ENCODE results near the gene SCO2. TPM values are rescaled to one million over a fixed set of nuclear protein-coding genes. Genes with fewer than 3 reads are reported as not detected.

Gene SCO2
- total and polyA plus RNA-seq, 4 donors, result 0.37 to 9.3 (median 6.1) TPM

DNA sequence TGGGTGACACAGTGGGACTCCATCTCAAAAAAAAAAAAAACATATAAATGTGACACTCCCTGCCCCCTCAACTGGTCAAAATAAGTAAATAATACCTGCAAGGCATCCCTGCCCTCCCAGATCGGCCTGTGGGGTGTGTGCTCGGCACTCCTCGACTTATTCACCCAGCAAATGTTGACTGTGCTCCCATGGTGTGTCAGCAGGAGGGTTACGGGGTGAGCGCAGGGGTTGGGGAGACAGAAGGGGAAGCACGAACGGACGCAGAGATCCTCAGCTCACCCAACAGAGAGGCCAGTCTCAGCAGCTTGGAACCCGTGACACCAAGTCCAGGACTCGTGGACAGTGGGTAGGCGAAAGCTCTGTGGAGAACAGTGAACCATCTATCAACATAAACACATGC is 45.7 kb downstream of the SCO2 start:
- Histone ChIP-seq H3K27me3 (ENCODE audit: control insufficient read depth in 3 of 3, insufficient read depth in 3 of 3, low read length in 2 of 3) (peaks cover 0 to 34% (median 20%) of the 10 kb centered on the region in 3 donors), H3K9me3 (ENCODE audit: control insufficient read depth in 4 of 4, insufficient read depth in 3 of 4, low read length in 3 of 4) (no peaks in the 10 kb centered on the region), H3K9ac (ENCODE audit: insufficient read depth in 1 of 2, low read length in 2 of 2) (no peak overlapping the region), H3K4me3 (no peak overlapping the region), H3K27ac (ENCODE audit: low read depth in 1 of 2, low read length in 1 of 2) (no peak overlapping the region), H3K4me1 (ENCODE audit: control insufficient read depth in 5 of 5, insufficient read depth in 5 of 5, low read length in 5 of 5) (peaks cover 0 to 11% (median 4%) of the 10 kb centered on the region in 5 donors), H3K36me3 (ENCODE audit: control insufficient read depth in 4 of 4, insufficient read depth in 4 of 4, low read length in 4 of 4) (no peaks in the 10 kb centered on the region)
- ATAC-seq (ENCODE audit: insufficient read depth, low FRiP score) (no peak), DNase-seq (no peak)
- WGBS, 2 donors, result 64 to 68% methylated on average over 11 of the region's 11 CpGs
- TF ChIP-seq, protein P1, sequence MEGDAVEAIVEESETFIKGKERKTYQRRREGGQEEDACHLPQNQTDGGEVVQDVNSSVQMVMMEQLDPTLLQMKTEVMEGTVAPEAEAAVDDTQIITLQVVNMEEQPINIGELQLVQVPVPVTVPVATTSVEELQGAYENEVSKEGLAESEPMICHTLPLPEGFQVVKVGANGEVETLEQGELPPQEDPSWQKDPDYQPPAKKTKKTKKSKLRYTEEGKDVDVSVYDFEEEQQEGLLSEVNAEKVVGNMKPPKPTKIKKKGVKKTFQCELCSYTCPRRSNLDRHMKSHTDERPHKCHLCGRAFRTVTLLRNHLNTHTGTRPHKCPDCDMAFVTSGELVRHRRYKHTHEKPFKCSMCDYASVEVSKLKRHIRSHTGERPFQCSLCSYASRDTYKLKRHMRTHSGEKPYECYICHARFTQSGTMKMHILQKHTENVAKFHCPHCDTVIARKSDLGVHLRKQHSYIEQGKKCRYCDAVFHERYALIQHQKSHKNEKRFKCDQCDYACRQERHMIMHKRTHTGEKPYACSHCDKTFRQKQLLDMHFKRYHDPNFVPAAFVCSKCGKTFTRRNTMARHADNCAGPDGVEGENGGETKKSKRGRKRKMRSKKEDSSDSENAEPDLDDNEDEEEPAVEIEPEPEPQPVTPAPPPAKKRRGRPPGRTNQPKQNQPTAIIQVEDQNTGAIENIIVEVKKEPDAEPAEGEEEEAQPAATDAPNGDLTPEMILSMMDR (IDR thresholded peaks at IDR 0.05; ENCODE audit: control extremely low read depth, extremely low read depth), result no peak

DNA sequence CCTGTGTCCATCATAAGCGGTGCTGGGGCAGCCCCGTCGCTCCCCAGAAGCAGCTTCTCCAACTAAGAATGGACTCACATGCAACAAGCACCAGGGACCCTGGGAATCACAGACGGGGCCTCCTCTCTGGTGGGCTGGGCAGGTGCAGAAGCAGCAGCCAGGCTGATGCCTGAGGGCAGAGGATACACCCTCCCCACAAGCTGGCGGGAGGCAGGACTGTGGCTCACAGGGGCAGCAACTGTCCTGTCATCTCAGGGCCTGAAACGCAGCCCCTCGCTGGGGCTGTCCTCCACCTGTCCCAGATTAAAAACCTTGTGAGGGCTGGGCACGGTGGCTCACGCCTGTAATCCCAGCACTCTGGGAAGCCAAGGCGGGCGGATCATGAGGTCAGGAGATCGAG is 47.5 kb downstream of the SCO2 start:
- Histone ChIP-seq H3K36me3 (ENCODE audit: control insufficient read depth in 4 of 4, insufficient read depth in 4 of 4, low read length in 4 of 4) (no peaks in the 10 kb centered on the region), H3K4me3 (no peak overlapping the region), H3K27ac (ENCODE audit: low read depth in 1 of 2, low read length in 1 of 2) (no peak overlapping the region), H3K4me1 (ENCODE audit: control insufficient read depth in 5 of 5, insufficient read depth in 5 of 5, low read length in 5 of 5) (peaks cover 8 to 23% (median 10%) of the 10 kb centered on the region in 5 donors), H3K9me3 (ENCODE audit: control insufficient read depth in 4 of 4, insufficient read depth in 3 of 4, low read length in 3 of 4) (no peaks in the 10 kb centered on the region), H3K27me3 (ENCODE audit: control insufficient read depth in 3 of 3, insufficient read depth in 3 of 3, low read length in 2 of 3) (peaks cover 0 to 28% (median 18%) of the 10 kb centered on the region in 3 donors), H3K9ac (ENCODE audit: insufficient read depth in 1 of 2, low read length in 2 of 2) (no peak overlapping the region)
- TF ChIP-seq, protein P1 (IDR thresholded peaks at IDR 0.05; ENCODE audit: control extremely low read depth, extremely low read depth), result no peak
- 91 to 93% methylated on average over 12 of the region's 12 CpGs for WGBS, 2 donors
- DNase-seq (no peak), ATAC-seq (ENCODE audit: insufficient read depth, low FRiP score) (no peak)

DNA sequence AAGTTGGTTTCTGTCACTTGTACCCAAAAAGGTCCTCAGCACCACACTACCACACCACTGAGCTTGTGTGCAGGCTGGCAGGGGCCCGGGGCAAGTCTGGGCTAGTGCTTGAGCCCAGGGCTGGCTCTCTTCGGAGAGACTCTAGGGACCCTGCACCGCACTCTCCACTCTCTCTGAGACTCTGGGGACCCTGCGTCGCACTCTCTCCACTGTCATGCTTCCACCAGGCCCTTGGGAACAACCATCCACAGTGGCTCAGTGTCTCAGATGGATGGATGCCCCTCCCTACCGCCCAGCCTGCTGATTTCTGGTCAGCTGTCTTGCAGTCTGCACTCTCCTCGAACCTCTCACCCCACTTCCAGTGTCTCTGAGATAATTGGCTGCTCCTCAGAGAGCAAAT is 48.5 kb downstream of the SCO2 start:
- 79 to 88% methylated on average over 7 of the region's 7 CpGs for WGBS, 2 donors
- H3K4me3 ChIP-seq, result no peak overlapping the region
- DNase-seq (no peak), ATAC-seq (ENCODE audit: insufficient read depth, low FRiP score) (no peak)
- H3K9ac ChIP-seq (ENCODE audit: insufficient read depth in 1 of 2, low read length in 2 of 2), result no peak overlapping the region
- H3K4me1 ChIP-seq (ENCODE audit: control insufficient read depth in 5 of 5, insufficient read depth in 5 of 5, low read length in 5 of 5), result peaks cover 8 to 21% (median 10%) of the 10 kb centered on the region in 5 donors
- peaks cover 0 to 2% (median 0%) of the 10 kb centered on the region in 4 donors for H3K36me3 ChIP-seq (ENCODE audit: control insufficient read depth in 4 of 4, insufficient read depth in 4 of 4, low read length in 4 of 4)
- H3K27ac ChIP-seq (ENCODE audit: low read depth in 1 of 2, low read length in 1 of 2), result no peak overlapping the region
- TF ChIP-seq, protein P1 (IDR thresholded peaks at IDR 0.05; ENCODE audit: control extremely low read depth, extremely low read depth), result no peak
- H3K27me3 ChIP-seq (ENCODE audit: control insufficient read depth in 3 of 3, insufficient read depth in 3 of 3, low read length in 2 of 3), result peaks cover 0 to 23% (median 13%) of the 10 kb centered on the region in 3 donors
- no peaks in the 10 kb centered on the region for H3K9me3 ChIP-seq (ENCODE audit: control insufficient read depth in 4 of 4, insufficient read depth in 3 of 4, low read length in 3 of 4)

DNA sequence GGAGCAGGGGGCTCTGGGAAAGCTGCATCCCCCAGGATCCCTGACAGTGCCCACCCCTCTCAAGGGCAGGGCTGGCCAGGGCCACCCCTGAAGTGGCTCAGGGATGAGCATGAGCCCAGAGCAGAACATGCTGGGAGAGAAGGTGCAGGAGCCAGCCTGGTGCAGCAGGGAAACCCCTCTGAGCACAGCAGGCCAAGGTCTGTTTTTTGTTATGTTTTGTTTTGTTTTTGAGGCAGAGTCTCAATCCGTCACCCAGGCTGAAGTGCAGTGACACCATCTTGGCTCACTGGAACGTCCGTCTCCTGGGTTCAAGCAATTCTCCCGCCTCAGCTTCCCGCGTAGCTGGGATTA is 49.8 kb downstream of the SCO2 start:
- Histone ChIP-seq H3K27me3 (ENCODE audit: control insufficient read depth in 3 of 3, insufficient read depth in 3 of 3, low read length in 2 of 3) (peaks cover 0 to 16% (median 13%) of the 10 kb centered on the region in 3 donors), H3K4me3 (no peak overlapping the region), H3K9ac (ENCODE audit: insufficient read depth in 1 of 2, low read length in 2 of 2) (peak overlapping the region in 1 of 2 donors; percentile 37), H3K4me1 (ENCODE audit: control insufficient read depth in 5 of 5, insufficient read depth in 5 of 5, low read length in 5 of 5) (peaks cover 8 to 27% (median 10%) of the 10 kb centered on the region in 5 donors), H3K9me3 (ENCODE audit: control insufficient read depth in 4 of 4, insufficient read depth in 3 of 4, low read length in 3 of 4) (no peaks in the 10 kb centered on the region), H3K27ac (ENCODE audit: low read depth in 1 of 2, low read length in 1 of 2) (no peak overlapping the region), H3K36me3 (ENCODE audit: control insufficient read depth in 4 of 4, insufficient read depth in 4 of 4, low read length in 4 of 4) (peaks cover 0 to 2% (median 0%) of the 10 kb centered on the region in 4 donors)
- DNase-seq (no peak), ATAC-seq (ENCODE audit: insufficient read depth, low FRiP score) (no peak)
- 93% methylated on average over 6 of the region's 6 CpGs for WGBS, 2 donors
- TF ChIP-seq, protein P1 (IDR thresholded peaks at IDR 0.05; ENCODE audit: control extremely low read depth, extremely low read depth), result no peak
